OCI-LY3 (cell line): Measurements from ENCODE around the gene ZMYND19.

Experiments
- H2AFZ ChIP-seq: fragments of 200-600, 300-600 bp; shearing (Covaris generic); 2 replicates; pipeline ENCODE4 v1.6.0; 2014; ENCODE audit warnings: antibody characterized with exemption, low read depth, low read length
- H3K27ac ChIP-seq: fragments of 200-600, 300-600 bp; sonication (generic); 2 replicates; pipeline ENCODE4 v1.5.1; 2014; ENCODE audit warnings: mild to moderate bottlenecking, low read length, moderate library complexity, mixed read lengths
- H3K27me3 ChIP-seq: fragments of 200-600, 300-600 bp; sonication (generic); 2 replicates; pipeline ENCODE4 v1.6.1; 2014; ENCODE audit warnings: low read depth, low read length, mixed read lengths
- H3K36me3 ChIP-seq: fragments of 200-600, 300-600 bp; sonication (generic); replicated peaks from 2 replicates; pipeline ENCODE3; 2014; ENCODE audit warnings: low read depth, low read length, mixed read lengths
- H3K4me1 ChIP-seq: fragments of 300-600, 200-600 bp; sonication (generic); 2 replicates; pipeline ENCODE4 v1.6.1; 2014; ENCODE audit warnings: low read length, mixed read lengths
- H3K4me2 ChIP-seq: fragments of 200-600, 300-600 bp; sonication (generic); 2 replicates; pipeline ENCODE4 v1.6.1; 2014; ENCODE audit warnings: low read length, mixed read lengths
- H3K4me3 ChIP-seq: fragments of 300-600, 200-600 bp; sonication (generic); 2 replicates; pipeline ENCODE4 v1.5.1; 2014; ENCODE audit warnings: antibody characterized with exemption, mild to moderate bottlenecking, low read length, moderate library complexity
- H3K79me2 ChIP-seq: fragments of 300-600, 200-600 bp; shearing (Covaris generic); 2 replicates; pipeline ENCODE4 v1.6.1; 2014; ENCODE audit warnings: mild to moderate bottlenecking, low read length, mixed read lengths
- H3K9ac ChIP-seq: fragments of 300-600, 200-600 bp; shearing (Covaris generic); 2 replicates; pipeline ENCODE4 v1.6.0; 2014; ENCODE audit warnings: mild to moderate bottlenecking, low read length, moderate library complexity
- H3K9me3 ChIP-seq: fragments of 200-600, 300-600 bp; shearing (Covaris generic); 2 replicates; pipeline ENCODE4 v1.6.1; 2014; ENCODE audit warnings: low read length, mixed read lengths; ENCODE audit not compliant: insufficient read depth
- H4K20me1 ChIP-seq: fragments of 200-600, 300-600 bp; sonication (generic); 2 replicates; pipeline ENCODE4 v1.6.1; 2016; ENCODE audit warnings: low read length, mixed read lengths; ENCODE audit not compliant: insufficient read depth
- EZH2phosphoT487 ChIP-seq: fragments of 200-600 bp; shearing (Covaris generic); IDR thresholded peaks from 2 replicates; pipeline ENCODE4 v1.6.1; 2018; ENCODE audit warnings: antibody characterized with exemption, mixed run types, low read depth
- TF ChIP-seq, protein P1 (sequence below): fragments of 200-600, 300-600 bp; sonication (generic); IDR thresholded peaks from 2 replicates; pipeline ENCODE4 v1.5.1; 2014; ENCODE audit warnings: antibody characterized with exemption, low read length, low read depth

Gene ZMYND19

DNA sequence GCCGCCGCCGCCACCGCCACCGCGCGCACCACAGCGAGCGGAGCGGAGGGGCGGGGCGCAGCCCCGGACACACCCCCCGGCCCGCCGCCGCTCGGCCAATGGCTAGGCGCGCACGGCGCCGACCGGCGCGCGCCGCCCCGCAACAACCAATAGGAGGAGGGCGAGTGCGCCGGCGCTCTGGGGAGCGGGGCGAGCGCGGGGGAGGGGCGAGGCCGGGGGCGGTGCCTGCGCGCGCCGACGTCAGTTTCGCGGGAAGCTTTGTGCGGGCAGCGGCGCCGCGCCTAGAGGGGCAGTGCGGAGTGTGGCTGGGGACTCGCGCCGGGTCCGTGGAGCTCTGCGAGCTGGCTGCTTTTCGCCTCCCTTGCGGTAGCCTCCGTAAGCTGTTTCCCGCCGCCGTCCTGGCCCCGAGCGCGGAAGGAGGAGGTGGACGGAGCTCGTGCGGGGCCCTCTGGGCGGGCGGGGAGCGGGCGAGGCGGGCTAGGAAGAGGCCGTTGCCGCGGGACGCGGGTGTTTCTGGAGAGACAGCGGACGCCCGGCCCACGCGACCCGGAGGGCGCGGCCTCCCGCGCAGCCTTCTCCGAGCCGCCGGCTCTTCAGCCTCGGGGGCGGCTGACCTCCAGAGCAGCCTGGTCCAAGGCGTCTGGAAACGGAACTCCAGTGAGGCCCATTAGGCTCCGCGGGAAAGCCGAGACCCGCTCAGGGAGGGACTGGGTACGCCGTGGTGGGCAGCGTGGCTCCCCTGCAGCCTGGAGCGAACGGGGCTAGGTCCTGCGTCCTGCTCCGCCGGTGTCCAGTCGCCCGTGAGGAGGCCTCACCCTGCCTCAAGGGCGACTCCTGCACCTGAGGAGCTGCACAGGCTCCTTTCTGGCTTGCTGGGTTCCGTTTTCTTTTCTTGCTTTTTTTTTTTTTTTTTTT, at the start of gene ZMYND19:
Gene ZMYND19, minus strand, starts transcription at position 44 of the 915 bp plus-strand sequence. CDS start 249 bp downstream, outside the sequence.
- peak within 1 kb of the TSS; percentile 77 for H3K9ac ChIP-seq
- no peak for TF ChIP-seq EZH2phosphoT487
- TF ChIP-seq, protein P1, sequence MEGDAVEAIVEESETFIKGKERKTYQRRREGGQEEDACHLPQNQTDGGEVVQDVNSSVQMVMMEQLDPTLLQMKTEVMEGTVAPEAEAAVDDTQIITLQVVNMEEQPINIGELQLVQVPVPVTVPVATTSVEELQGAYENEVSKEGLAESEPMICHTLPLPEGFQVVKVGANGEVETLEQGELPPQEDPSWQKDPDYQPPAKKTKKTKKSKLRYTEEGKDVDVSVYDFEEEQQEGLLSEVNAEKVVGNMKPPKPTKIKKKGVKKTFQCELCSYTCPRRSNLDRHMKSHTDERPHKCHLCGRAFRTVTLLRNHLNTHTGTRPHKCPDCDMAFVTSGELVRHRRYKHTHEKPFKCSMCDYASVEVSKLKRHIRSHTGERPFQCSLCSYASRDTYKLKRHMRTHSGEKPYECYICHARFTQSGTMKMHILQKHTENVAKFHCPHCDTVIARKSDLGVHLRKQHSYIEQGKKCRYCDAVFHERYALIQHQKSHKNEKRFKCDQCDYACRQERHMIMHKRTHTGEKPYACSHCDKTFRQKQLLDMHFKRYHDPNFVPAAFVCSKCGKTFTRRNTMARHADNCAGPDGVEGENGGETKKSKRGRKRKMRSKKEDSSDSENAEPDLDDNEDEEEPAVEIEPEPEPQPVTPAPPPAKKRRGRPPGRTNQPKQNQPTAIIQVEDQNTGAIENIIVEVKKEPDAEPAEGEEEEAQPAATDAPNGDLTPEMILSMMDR: no peak
- H3K79me2 ChIP-seq: peaks cover 25% of the 10 kb centered on the region
- H3K36me3 ChIP-seq: peaks cover 21% of the 10 kb centered on the region
- H3K27me3 ChIP-seq: no peaks in the 10 kb centered on the region
- H2AFZ ChIP-seq: no peak within 1 kb of the TSS
- peaks cover 8% of the 10 kb centered on the region for H3K4me1 ChIP-seq
- H3K4me3 ChIP-seq: peak within 1 kb of the TSS; percentile 88
- peak within 1 kb of the TSS; percentile 95 for H3K4me2 ChIP-seq
- H3K9me3 ChIP-seq: no peaks in the 10 kb centered on the region
- no peak within 1 kb of the TSS for H3K27ac ChIP-seq
- peaks cover 12% of the 10 kb centered on the region for H4K20me1 ChIP-seq

DNA sequence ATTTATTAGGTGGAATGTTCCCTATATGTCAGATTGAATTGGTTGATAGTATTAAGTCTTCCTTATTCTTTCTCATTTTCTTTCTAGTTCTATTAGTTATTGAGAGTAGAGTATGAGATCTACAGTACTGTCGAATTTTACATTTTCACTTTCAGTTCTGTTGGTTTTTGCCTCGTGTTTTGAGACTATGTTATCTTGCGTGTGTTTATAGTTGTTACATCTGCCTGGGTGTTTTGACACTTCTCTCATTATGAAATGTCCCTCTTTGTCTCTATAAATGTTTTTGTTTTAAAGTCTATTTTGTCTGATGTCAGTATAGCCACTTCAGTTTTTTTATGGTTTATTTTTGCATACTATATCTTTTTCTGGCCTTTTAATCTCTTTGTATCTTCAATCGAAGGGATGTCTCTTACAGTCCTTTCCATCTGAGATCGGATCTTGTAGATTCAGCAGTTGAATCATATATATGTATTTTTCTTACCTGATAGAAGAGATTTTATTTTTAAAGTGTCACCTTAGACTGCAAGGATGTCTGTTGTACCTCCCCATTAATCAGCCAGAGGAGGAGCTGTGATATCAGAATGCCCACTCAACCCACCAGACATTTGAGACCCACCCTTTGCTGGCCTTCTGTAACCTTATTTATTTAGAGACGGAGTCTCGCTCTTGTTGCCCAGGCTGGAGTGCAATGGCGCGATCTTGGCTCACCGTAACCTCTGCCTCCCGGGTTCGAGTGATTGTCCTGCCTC, 49.2 kb upstream of the ZMYND19 start:
- H3K9ac ChIP-seq: peak overlapping the region; percentile 52

DNA sequence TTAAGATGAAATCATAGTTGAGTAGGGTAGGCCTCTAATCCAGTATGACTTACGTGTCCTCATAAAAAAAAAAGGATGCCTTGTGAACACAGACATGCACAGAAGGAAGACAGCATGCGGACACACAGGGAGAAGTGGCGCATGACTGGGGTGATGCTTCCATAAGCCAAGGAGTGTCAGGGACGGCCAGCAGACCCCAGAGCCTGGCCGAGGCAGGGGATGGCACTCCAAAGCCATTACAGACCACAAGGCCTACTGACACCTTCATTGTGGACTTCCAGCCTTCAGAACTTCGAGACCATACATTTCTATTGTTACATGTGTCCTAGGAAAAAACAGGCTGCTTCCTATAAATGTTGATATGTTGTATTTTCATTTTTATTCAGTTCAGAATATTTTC, 48.4 kb upstream of the ZMYND19 start:
- Histone ChIP-seq H3K4me2 (peak overlapping the region; percentile 71), H3K79me2 (peaks cover 97% of the 10 kb centered on the region), H3K36me3 (peaks cover 17% of the 10 kb centered on the region), H3K9me3 (no peaks in the 10 kb centered on the region), H3K4me1 (peaks cover 13% of the 10 kb centered on the region), H3K27ac (peak overlapping the region; percentile 36; the same call in 1 of the 2 replicates), H4K20me1 (peaks cover 30% of the 10 kb centered on the region), H2AFZ (no peak overlapping the region), H3K9ac (peak overlapping the region; percentile 52), H3K27me3 (no peaks in the 10 kb centered on the region), H3K4me3 (peak overlapping the region; percentile 66)
- TF ChIP-seq, protein P1: no peak
- no peak for TF ChIP-seq EZH2phosphoT487

More for the DNA sequence above, 49.2 kb upstream of the ZMYND19 start:
- Histone ChIP-seq H3K4me2 (peak overlapping the region; percentile 71), H3K4me1 (peaks cover 13% of the 10 kb centered on the region), H3K36me3 (peaks cover 21% of the 10 kb centered on the region), H3K27me3 (no peaks in the 10 kb centered on the region), H2AFZ (no peak overlapping the region), H3K79me2 (peaks cover 97% of the 10 kb centered on the region), H4K20me1 (peaks cover 28% of the 10 kb centered on the region), H3K4me3 (peak overlapping the region; percentile 66), H3K27ac (peak overlapping the region; percentile 36), H3K9me3 (no peaks in the 10 kb centered on the region)
- no peak for TF ChIP-seq EZH2phosphoT487
- TF ChIP-seq, protein P1: no peak

DNA sequence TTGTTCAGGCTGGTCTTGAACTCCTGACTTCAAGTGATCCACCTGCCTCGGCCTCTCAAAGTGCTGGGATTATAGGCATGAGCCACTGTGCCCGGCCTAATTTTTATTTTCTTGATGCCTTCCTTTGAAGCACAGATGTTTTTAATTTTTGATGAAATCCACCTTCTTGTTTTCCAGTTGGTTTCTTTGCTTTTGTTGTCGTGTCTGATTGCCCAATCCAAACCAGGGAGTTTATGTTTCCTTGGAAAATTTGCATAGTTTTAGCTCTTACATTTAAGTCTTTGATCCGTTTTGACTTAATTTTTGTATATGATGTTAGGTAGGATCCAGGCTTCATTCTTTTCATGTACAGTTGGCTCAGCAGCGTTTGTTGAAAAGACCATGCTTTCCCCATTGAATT, 43.7 kb upstream of the ZMYND19 start:
- no peak overlapping the region for H2AFZ ChIP-seq
- H3K4me2 ChIP-seq: no peak overlapping the region
- H3K27ac ChIP-seq: no peak overlapping the region
- H3K4me3 ChIP-seq: no peak overlapping the region
- H3K4me1 ChIP-seq: peaks cover 6% of the 10 kb centered on the region
- TF ChIP-seq, protein P1: no peak
- no peak for TF ChIP-seq EZH2phosphoT487
- H3K9ac ChIP-seq: no peak overlapping the region
- peaks cover 4% of the 10 kb centered on the region for H3K36me3 ChIP-seq
- H3K79me2 ChIP-seq: peaks cover 97% of the 10 kb centered on the region
- no peaks in the 10 kb centered on the region for H3K9me3 ChIP-seq
- no peaks in the 10 kb centered on the region for H3K27me3 ChIP-seq
- peaks cover 47% of the 10 kb centered on the region for H4K20me1 ChIP-seq
